ENCODE results near the gene JAG1. TPM values are rescaled to one million over a fixed set of nuclear protein-coding genes. Genes with fewer than 3 reads are reported as not detected.

Gene JAG1
- 136 and 184 TPM in 2 replicates for total RNA-seq

DNA sequence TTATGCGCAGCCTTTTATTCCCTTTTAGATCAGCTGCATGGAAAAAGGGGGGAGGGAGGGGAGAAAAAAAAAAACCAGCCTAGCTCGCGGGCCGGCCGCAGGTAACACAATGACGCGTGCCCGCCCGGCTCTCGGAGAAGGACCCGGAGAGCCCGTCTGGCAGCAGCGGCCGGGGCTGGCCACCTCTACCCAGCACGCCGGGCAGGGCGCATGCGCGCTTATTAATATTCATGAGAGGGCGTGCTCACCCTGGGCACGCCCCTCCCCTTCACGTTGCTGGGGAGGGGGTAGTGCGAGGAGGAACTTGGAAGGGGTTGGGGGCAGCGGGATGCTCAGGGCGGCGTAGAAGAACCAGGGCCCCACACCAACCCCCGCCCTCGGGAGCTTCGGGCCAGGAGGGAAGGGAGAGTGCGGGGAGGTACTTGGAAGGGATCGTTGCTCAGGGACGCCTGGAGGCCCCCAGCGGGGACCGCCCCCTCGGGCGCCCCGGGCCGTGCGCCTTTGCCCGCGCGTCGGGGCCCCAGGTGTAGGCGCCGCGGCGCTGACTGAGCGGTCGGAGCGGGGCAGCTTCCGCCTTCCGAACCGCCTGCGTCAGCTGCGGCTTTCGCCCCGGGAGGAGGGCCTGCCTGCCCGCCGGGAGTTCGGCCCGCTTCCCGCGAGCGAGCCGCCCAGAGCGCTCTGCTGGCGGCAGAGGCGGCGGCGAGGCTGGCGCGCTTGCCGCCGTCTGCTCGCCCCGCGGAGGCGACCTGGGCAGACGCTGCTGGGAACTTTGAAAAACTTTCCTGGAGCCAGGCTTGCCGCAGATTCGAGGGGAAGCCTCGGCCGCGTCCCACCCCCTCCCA lies at the start of gene JAG1:
JAG1 (minus strand) TSS at position 158 of the 842 bp plus-strand sequence. CDS start 469 bp downstream, outside the sequence.

Other genes starting within 250 kb of the JAG1 start
- 10.7 and 13.7 TPM in 2 replicates for gene MKKS, start 239.8 kb downstream of the JAG1 start, total RNA-seq
- 3.6 and 4.3 TPM in 2 replicates for gene SLX4IP, start 238.7 kb downstream of the JAG1 start, total RNA-seq